Ascending aorta (tissue), 2 donors: ENCODE results near the gene RAB11FIP4. TPM values are rescaled to one million over a fixed set of nuclear protein-coding genes. Genes with fewer than 3 reads are reported as not detected.
A peak's percentile ranks its signal among the peaks of the same experiment; 100 is the strongest.

Source experiments
- DNase-seq, 2 donors: peaks; one replicate each; pipeline ENCODE4 v3.0.0-alpha.2; 2019; ENCODE audit warnings: low spot score in 2 of 2
- H3K27ac ChIP-seq, 2 donors: fragments of 200-600 bp; sonication (generic); one replicate each; pipeline ENCODE4 v1.5.1; 2016 to 2017; ENCODE audit warnings: mild to moderate bottlenecking in 1 of 2
- H3K27me3 ChIP-seq: fragments of 200-600 bp; sonication (generic); one replicate; pipeline ENCODE4 v1.5.1; 2017
- H3K36me3 ChIP-seq, 2 donors: fragments of 200-600 bp; sonication (generic); one replicate each; pipeline ENCODE4 v1.5.1; 2016
- H3K4me1 ChIP-seq, 2 donors: fragments of 200-600 bp; sonication (generic); one replicate each; pipeline ENCODE4 v1.5.1; 2016 to 2017; ENCODE audit warnings: mild to moderate bottlenecking in 1 of 2
- H3K4me3 ChIP-seq, 2 donors: fragments of 200-600 bp; sonication (generic); one replicate each; pipeline ENCODE4 v1.5.1; 2016 to 2017; ENCODE audit warnings: mild to moderate bottlenecking in 1 of 2
- H3K9me3 ChIP-seq, 2 donors: fragments of 200-600 bp; sonication (generic); one replicate each; pipeline ENCODE4 v1.5.1; 2016
- CTCF ChIP-seq, 3 experiments: fragments of 200-600 bp in 2 of 3; fragments of 450-650 bp in 1 of 3; sonication (generic) in 2 of 3; IDR thresholded peaks; one replicate each; pipeline ENCODE4 v1.5.1; 2016 to 2019; ENCODE audit warnings: antibody characterized with exemption in 3 of 3, mild to moderate bottlenecking in 1 of 3, moderate library complexity in 1 of 3
- intact Hi-C: fragments of 100-400 bp; cut with DNase I; formaldehyde crosslinking; loops from one replicate; pipeline ENCODE4 v1.15.1; 2023
- total RNA-seq: library from RNA; depleted of rRNA; stranded (reverse); fragments of >200 nt; gene quantifications from one replicate; pipeline ENCODE4 v1.1.0, GENCODE V29; 2016

The RAB11FIP4 gene
- total RNA-seq, 1 donor from 2014 or later: 0.85 TPM

- Histone ChIP-seq H3K4me3 (no peak overlapping the region), H3K36me3 (no peaks in the 10 kb centered on the region), H3K27me3 (no peaks in the 10 kb centered on the region), H3K4me1 (no peaks in the 10 kb centered on the region), H3K27ac (no peak overlapping the region), H3K9me3 (no peaks in the 10 kb centered on the region)
- intact Hi-C loops: no loop called here
- no peak for TF ChIP-seq CTCF (IDR thresholded peaks at IDR 0.05)
- DNase-seq: peak in 1 of 2 donors; percentile 37
These were observed 10.2 kb downstream of the RAB11FIP4 start for GRCh38 chr17:31401456-31402254.

GRCh38 chr17:31404028-31404949, 12.8 kb downstream of the RAB11FIP4 start:
- Histone ChIP-seq H3K9me3 (no peaks in the 10 kb centered on the region), H3K36me3 (no peaks in the 10 kb centered on the region), H3K4me3 (no peak overlapping the region), H3K27me3 (no peaks in the 10 kb centered on the region), H3K4me1 (no peaks in the 10 kb centered on the region), H3K27ac (no peak overlapping the region)
- intact Hi-C loops: no loop called here
- DNase-seq: peak in 1 of 2 donors; percentile 59
- no peak for TF ChIP-seq CTCF (IDR thresholded peaks at IDR 0.05)

GRCh38 chr17:31405890-31406371, 14.5 kb downstream of the RAB11FIP4 start:
- Histone ChIP-seq H3K4me1 (no peaks in the 10 kb centered on the region), H3K36me3 (no peaks in the 10 kb centered on the region), H3K27ac (no peak overlapping the region), H3K4me3 (no peak overlapping the region), H3K9me3 (no peaks in the 10 kb centered on the region), H3K27me3 (no peaks in the 10 kb centered on the region)
- no peak for TF ChIP-seq CTCF (IDR thresholded peaks at IDR 0.05)
- intact Hi-C loops: no loop called here
- DNase-seq: no peak

- Histone ChIP-seq H3K27ac (no peak overlapping the region), H3K4me3 (no peak overlapping the region), H3K27me3 (no peaks in the 10 kb centered on the region), H3K36me3 (no peaks in the 10 kb centered on the region), H3K4me1 (no peaks in the 10 kb centered on the region), H3K9me3 (no peaks in the 10 kb centered on the region)
- DNase-seq: no peak
- no peak for TF ChIP-seq CTCF (IDR thresholded peaks at IDR 0.05)
- intact Hi-C loops: no loop called here
These were observed 17.1 kb downstream of the RAB11FIP4 start for GRCh38 chr17:31408586-31408985.

GRCh38 chr17:31411707-31412285, 20.3 kb downstream of the RAB11FIP4 start:
- intact Hi-C loops: no loop called here

More at GRCh38 chr17:31411707-31412285, 20.3 kb downstream of the RAB11FIP4 start:
- no peak for DNase-seq
- no peak for TF ChIP-seq CTCF (IDR thresholded peaks at IDR 0.05)
- Histone ChIP-seq H3K27ac (no peak overlapping the region), H3K4me1 (no peaks in the 10 kb centered on the region), H3K4me3 (no peak overlapping the region), H3K36me3 (no peaks in the 10 kb centered on the region), H3K27me3 (no peaks in the 10 kb centered on the region), H3K9me3 (no peaks in the 10 kb centered on the region)
